A549 (cell line): ENCODE data around the gene WDSUB1. TPM values are rescaled to one million over a fixed set of nuclear protein-coding genes. Genes with fewer than 3 reads are reported as not detected.

Experiments used
- ATAC-seq, 2 experiments: fragments of 200-7000 bp in 1 of 2; fragments of >200 bp in 1 of 2; cut with Nextera tagmentation in 1 of 2; cut with Tn5 transposase in 1 of 2; 3 replicates each; pipeline versions ENCODE4 v1.8.0 to v1.9.1; 2018 to 2020; ENCODE audit warnings: mild to moderate bottlenecking in 1 of 2, moderate library complexity in 1 of 2
- CTCF ChIA-PET: fragments of 300-600 bp; sonication (Branson Sonifier 250); formaldehyde crosslinking; extraction: SDS; loops from one replicate; lab custom pipeline; 2021; ENCODE audit warnings: antibody characterized with exemption, inconsistent platforms; lab: Yijun Ruan, JAX
- POLR2A ChIA-PET: fragments of 350-600 bp; formaldehyde crosslinking; extraction: SDS; loops from one replicate; lab custom pipeline; 2021; ENCODE audit warnings: antibody characterized with exemption, inconsistent platforms; lab: Yijun Ruan, JAX
- DNase-seq, 2 experiments: peaks; one replicate each; pipeline versions ENCODE4 v3.0.0 to v3.0.0-alpha.2; 2011 to 2016; ENCODE audit warnings: low read depth in 1 of 2, low spot score in 1 of 2
- FAIRE-seq: peaks from 2 replicates; lab custom pipeline; 2011; peaks lifted over from hg19 to GRCh38; lab: Jason Lieb, UNC
- H3K27ac ChIP-seq, 2 experiments: fragments of >200 bp; sonication (Bioruptor Twin); formaldehyde crosslinking; 3 replicates each; pipeline ENCODE4 v1.5.1; 2016 to 2017
- H3K4me1 ChIP-seq: fragments of >200 bp; sonication (Bioruptor Twin); formaldehyde crosslinking; 3 replicates; pipeline ENCODE4 v1.6.1; 2016
- H3K4me2 ChIP-seq: fragments of >200 bp; sonication (Bioruptor Twin); formaldehyde crosslinking; 3 replicates; pipeline ENCODE4 v1.6.1; 2016
- H3K4me3 ChIP-seq: fragments of >200 bp; sonication (Bioruptor Twin); formaldehyde crosslinking; 3 replicates; pipeline ENCODE4 v1.5.1; 2016
- H3K9me3 ChIP-seq: fragments of >200 bp; sonication (Bioruptor Twin); formaldehyde crosslinking; 3 replicates; pipeline ENCODE4 v1.6.1; 2016
- BHLHE40 ChIP-seq: IDR thresholded peaks from 2 replicates; pipeline ENCODE4 v1.6.1; 2012; ENCODE audit warnings: low read depth, low read length, inconsistent platforms
- CBX2 ChIP-seq: fragments of 200-600 bp; sonication (generic); IDR thresholded peaks from 2 replicates; pipeline ENCODE4 v1.6.1; 2016; ENCODE audit warnings: low read depth, mild to moderate bottlenecking, borderline replicate concordance
- CHD4 ChIP-seq: fragments of 200-600 bp; sonication (generic); IDR thresholded peaks from 2 replicates; pipeline ENCODE4 v1.6.1; 2016; ENCODE audit warnings: antibody characterized with exemption, mild to moderate bottlenecking, borderline replicate concordance
- CTCF ChIP-seq: fragments of >200 bp; sonication (Bioruptor Twin); formaldehyde crosslinking; IDR thresholded peaks from 3 replicates; pipeline ENCODE4 v1.5.1; 2016
- E2F6 ChIP-seq: IDR thresholded peaks from 2 replicates; pipeline ENCODE4 v1.6.1; 2012; ENCODE audit warnings: low read depth, borderline replicate concordance
- EHMT2 ChIP-seq: fragments of 200-600 bp; sonication (generic); IDR thresholded peaks from 2 replicates; pipeline ENCODE4 v1.6.1; 2016; ENCODE audit warnings: antibody characterized with exemption, low read depth, mild to moderate bottlenecking, moderate library complexity
- ELK1 ChIP-seq: fragments of 150-350 bp; IDR thresholded peaks from 2 replicates; pipeline ENCODE4 v1.6.1; 2014; ENCODE audit warnings: low read depth, mild to moderate bottlenecking, low read length
- FOSL2 ChIP-seq, 2 experiments: fragments of 450-650 bp in 1 of 2; fragments of >200 bp in 1 of 2; sonication (Bioruptor Twin) in 1 of 2; formaldehyde crosslinking; IDR thresholded peaks; 2 replicates each; pipeline versions ENCODE4 v1.5.0 to v1.6.1; 2016 to 2020; ENCODE audit warnings: mild to moderate bottlenecking in 1 of 2, moderate library complexity in 1 of 2
- FOXS1 ChIP-seq: fragments of 250-450 bp; sonication (Bioruptor Pico); IDR thresholded peaks from 2 replicates; pipeline ENCODE4 v1.5.0; 2020; ENCODE audit warnings: mild to moderate bottlenecking, moderate library complexity
- HEYL ChIP-seq: fragments of 250-450 bp; sonication (Bioruptor Pico); IDR thresholded peaks from 2 replicates; pipeline ENCODE4 v1.8.0; 2021; ENCODE audit warnings: mild to moderate bottlenecking, moderate library complexity
- HOXB5 ChIP-seq: fragments of 250-450 bp; sonication (Bioruptor Pico); IDR thresholded peaks from 2 replicates; pipeline ENCODE4 v1.5.0; 2020; ENCODE audit warnings: mild to moderate bottlenecking, moderate library complexity
- JUN ChIP-seq, 2 experiments: fragments of >200 bp; sonication (Bioruptor Twin); formaldehyde crosslinking; IDR thresholded peaks; 2 replicates in 1 of 2; 3 replicates in 1 of 2; pipeline ENCODE4 v1.6.1; 2016 to 2017
- JUNB ChIP-seq: fragments of >200 bp; sonication (Bioruptor Twin); formaldehyde crosslinking; IDR thresholded peaks from 2 replicates; pipeline ENCODE4 v1.6.1; 2016
- KDM5A ChIP-seq: fragments of 200-600 bp; sonication (generic); IDR thresholded peaks from 2 replicates; pipeline ENCODE4 v1.6.1; 2016; ENCODE audit warnings: antibody characterized with exemption, mild to moderate bottlenecking
- MAFK ChIP-seq: fragments of 450-650 bp; IDR thresholded peaks from 2 replicates; pipeline ENCODE4 v1.6.1; 2014; ENCODE audit not compliant: partially characterized antibody
- MAX ChIP-seq: IDR thresholded peaks from 2 replicates; pipeline ENCODE4 v1.6.1; 2012
- MAZ ChIP-seq: fragments of 150-350 bp; IDR thresholded peaks from 2 replicates; pipeline ENCODE4 v1.6.1; 2014; ENCODE audit warnings: antibody characterized with exemption, low read depth, low read length, borderline replicate concordance
- NPAS2 ChIP-seq: fragments of 250-450 bp; sonication (Bioruptor Pico); IDR thresholded peaks from 2 replicates; pipeline ENCODE4 v1.8.0; 2022; ENCODE audit warnings: mild to moderate bottlenecking, moderate library complexity, borderline replicate concordance
- NR3C1 ChIP-seq: fragments of >200 bp; sonication (Bioruptor Twin); formaldehyde crosslinking; IDR thresholded peaks from 3 replicates; pipeline ENCODE4 v1.6.1; 2017
- PHF8 ChIP-seq: fragments of 200-600 bp; sonication (generic); IDR thresholded peaks from 2 replicates; pipeline ENCODE4 v1.6.1; 2016; ENCODE audit warnings: low read depth, mild to moderate bottlenecking, antibody characterized with exemption, moderate library complexity, borderline replicate concordance
- POLR2A ChIP-seq: IDR thresholded peaks from 2 replicates; pipeline ENCODE4 v1.6.1; 2012; ENCODE audit warnings: mild to moderate bottlenecking, low read length
- POLR2AphosphoS2 ChIP-seq: conservative IDR thresholded peaks from 2 replicates; pipeline ENCODE4 v1.6.1; 2012; ENCODE audit warnings: low read length, improper control_type of control experiment, inconsistent platforms
- RARB ChIP-seq: fragments of 250-450 bp; sonication (Bioruptor Pico); IDR thresholded peaks from 2 replicates; pipeline ENCODE4 v1.8.0; 2021; ENCODE audit warnings: mild to moderate bottlenecking, moderate library complexity
- TP53 ChIP-seq: fragments of 250-450 bp; sonication (Bioruptor Pico); IDR thresholded peaks from 2 replicates; pipeline ENCODE4 v1.5.0; 2021; ENCODE audit warnings: mild to moderate bottlenecking, moderate library complexity
- ZC3H11A ChIP-seq: fragments of 450-650 bp; IDR thresholded peaks from 2 replicates; pipeline ENCODE4 v1.6.1; 2014; ENCODE audit warnings: antibody characterized with exemption, mild to moderate bottlenecking
- ZSCAN20 ChIP-seq: fragments of 250-450 bp; sonication (Bioruptor Pico); IDR thresholded peaks from 2 replicates; pipeline ENCODE4 v1.8.0; 2022; ENCODE audit warnings: mild to moderate bottlenecking, moderate library complexity
- WGBS: methylation state at CpG from one replicate; pipeline ENCODE4 v1.1.6; 2017; ENCODE audit errors: missing lambda C conversion rate; 5-methylcytosine and 5-hydroxymethylcytosine counted together
- polyA plus RNA-seq, 4 experiments: library from polyadenylated mRNA; depleted of rRNA in 3 of 4; stranded (reverse); fragments of >200 nt; fragmentation: RNase III in 1 of 4; extraction: RNeasy Plus Mini Kit Qiagen cat#74134 plus additional on column Dnase treatment in 1 of 4; gene quantifications; 2 replicates in 3 of 4; 3 replicates in 1 of 4; pipeline ENCODE4 v1.2.3, GENCODE V29; 2011 to 2017
- TF ChIP-seq, protein P1 (sequence below): IDR thresholded peaks from 2 replicates; pipeline ENCODE4 v1.6.1; 2012
- TF ChIP-seq, protein P2 (sequence below): fragments of 450-650 bp; IDR thresholded peaks from 2 replicates; pipeline ENCODE4 v1.6.1; 2014; ENCODE audit warnings: antibody characterized with exemption

The WDSUB1 gene
- polyA plus RNA-seq, 2 of the 4 experiments (the other 2 are of a cell fraction): 9.1 to 11.7 TPM

DNA sequence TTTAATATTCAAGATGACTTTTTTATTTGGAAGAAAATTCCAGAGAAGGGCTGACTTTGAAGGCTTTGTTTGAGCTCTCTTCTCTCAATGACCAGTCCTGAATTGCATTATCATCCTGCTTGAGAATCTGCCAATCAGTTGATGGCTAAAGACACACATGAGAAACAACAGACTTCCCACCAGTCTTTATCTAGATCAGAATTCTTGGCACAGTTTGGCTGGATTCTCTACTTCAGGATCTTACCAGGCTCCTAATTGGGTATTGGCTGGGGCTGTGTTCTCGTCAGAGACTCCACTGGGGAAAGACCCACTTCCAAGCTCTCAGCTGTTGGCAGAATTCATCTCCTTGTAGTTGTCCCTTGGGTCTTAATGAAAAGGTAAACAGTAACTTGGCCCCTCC lies 86.0 kb downstream of the WDSUB1 start:
- Histone ChIP-seq H3K27ac (no peak overlapping the region), H3K4me2 (no peak overlapping the region), H3K9me3 (no peaks in the 10 kb centered on the region), H3K4me1 (peaks cover 6% of the 10 kb centered on the region; the same call in 2 of the 3 replicates), H3K4me3 (no peak overlapping the region)
- TF ChIP-seq FOXS1 (CRISPR knock-in tag) (no peak), HEYL (CRISPR knock-in tag) (no peak), POLR2AphosphoS2 (no peak), KDM5A (no peak), CBX2 (no peak), ZC3H11A (no peak), MAZ (no peak), FOSL2 (IDR thresholded peaks at IDR 0.05) (no peak), FOSL2 (CRISPR knock-in tag; IDR thresholded peaks at IDR 0.05) (no peak), TP53 (CRISPR knock-in tag) (no peak), CHD4 (no peak), HOXB5 (no peak), MAFK (no peak), BHLHE40 (no peak), PHF8 (no peak), NR3C1 (no peak), MAX (no peak), ELK1 (no peak)
- ChIA-PET CTCF (interaction anchor here (1.4 kb wide), 1 partner anchor 18 kb away, joined by 3 read pairs; no protein-coding TSS in a partner anchor), POLR2A (no interaction called here)
- FAIRE-seq (no peak), DNase-seq (no peak), ATAC-seq (no peak)
- 94% methylated on average over 1 of the region's 1 CpG for WGBS

GRCh38 chr2:159199761-159200465 lies 86.6 kb downstream of the WDSUB1 start:
- POLR2A ChIA-PET: no interaction called here
- DNase-seq (no peak), ATAC-seq (no peak), FAIRE-seq (no peak)
- CTCF ChIA-PET: interaction anchor here (1.4 kb wide), 2 partner anchors 11 to 17 kb away, joined by 3 read pairs; no protein-coding TSS in a partner anchor
- WGBS: 85% methylated on average over 4 of the region's 4 CpGs
- Histone ChIP-seq H3K4me3 (no peak overlapping the region), H3K27ac (no peak overlapping the region), H3K4me1 (peaks cover 6% of the 10 kb centered on the region; the same call in 2 of the 3 replicates), H3K9me3 (no peaks in the 10 kb centered on the region), H3K4me2 (no peak overlapping the region)
- TF ChIP-seq JUNB (no peak), ZSCAN20 (no peak), E2F6 (no peak), TP53 (CRISPR knock-in tag) (no peak), EHMT2 (no peak), CTCF (no peak), JUN (IDR thresholded peaks at IDR 0.05) (no peak), HEYL (CRISPR knock-in tag) (no peak), RARB (no peak), MAX (no peak), POLR2AphosphoS2 (no peak), NPAS2 (CRISPR knock-in tag) (no peak), PHF8 (no peak), POLR2A (no peak), ZC3H11A (no peak), FOSL2 (IDR thresholded peaks at IDR 0.05) (no peak), FOSL2 (CRISPR knock-in tag; IDR thresholded peaks at IDR 0.05) (no peak)
- TF ChIP-seq, protein P1, sequence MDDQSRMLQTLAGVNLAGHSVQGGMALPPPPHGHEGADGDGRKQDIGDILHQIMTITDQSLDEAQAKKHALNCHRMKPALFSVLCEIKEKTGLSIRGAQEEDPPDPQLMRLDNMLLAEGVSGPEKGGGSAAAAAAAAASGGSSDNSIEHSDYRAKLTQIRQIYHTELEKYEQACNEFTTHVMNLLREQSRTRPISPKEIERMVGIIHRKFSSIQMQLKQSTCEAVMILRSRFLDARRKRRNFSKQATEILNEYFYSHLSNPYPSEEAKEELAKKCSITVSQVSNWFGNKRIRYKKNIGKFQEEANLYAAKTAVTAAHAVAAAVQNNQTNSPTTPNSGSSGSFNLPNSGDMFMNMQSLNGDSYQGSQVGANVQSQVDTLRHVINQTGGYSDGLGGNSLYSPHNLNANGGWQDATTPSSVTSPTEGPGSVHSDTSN: no peak
- TF ChIP-seq, protein P2, sequence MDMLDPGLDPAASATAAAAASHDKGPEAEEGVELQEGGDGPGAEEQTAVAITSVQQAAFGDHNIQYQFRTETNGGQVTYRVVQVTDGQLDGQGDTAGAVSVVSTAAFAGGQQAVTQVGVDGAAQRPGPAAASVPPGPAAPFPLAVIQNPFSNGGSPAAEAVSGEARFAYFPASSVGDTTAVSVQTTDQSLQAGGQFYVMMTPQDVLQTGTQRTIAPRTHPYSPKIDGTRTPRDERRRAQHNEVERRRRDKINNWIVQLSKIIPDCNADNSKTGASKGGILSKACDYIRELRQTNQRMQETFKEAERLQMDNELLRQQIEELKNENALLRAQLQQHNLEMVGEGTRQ: no peak
